ENCODE results near the gene FERMT3.

DNA sequence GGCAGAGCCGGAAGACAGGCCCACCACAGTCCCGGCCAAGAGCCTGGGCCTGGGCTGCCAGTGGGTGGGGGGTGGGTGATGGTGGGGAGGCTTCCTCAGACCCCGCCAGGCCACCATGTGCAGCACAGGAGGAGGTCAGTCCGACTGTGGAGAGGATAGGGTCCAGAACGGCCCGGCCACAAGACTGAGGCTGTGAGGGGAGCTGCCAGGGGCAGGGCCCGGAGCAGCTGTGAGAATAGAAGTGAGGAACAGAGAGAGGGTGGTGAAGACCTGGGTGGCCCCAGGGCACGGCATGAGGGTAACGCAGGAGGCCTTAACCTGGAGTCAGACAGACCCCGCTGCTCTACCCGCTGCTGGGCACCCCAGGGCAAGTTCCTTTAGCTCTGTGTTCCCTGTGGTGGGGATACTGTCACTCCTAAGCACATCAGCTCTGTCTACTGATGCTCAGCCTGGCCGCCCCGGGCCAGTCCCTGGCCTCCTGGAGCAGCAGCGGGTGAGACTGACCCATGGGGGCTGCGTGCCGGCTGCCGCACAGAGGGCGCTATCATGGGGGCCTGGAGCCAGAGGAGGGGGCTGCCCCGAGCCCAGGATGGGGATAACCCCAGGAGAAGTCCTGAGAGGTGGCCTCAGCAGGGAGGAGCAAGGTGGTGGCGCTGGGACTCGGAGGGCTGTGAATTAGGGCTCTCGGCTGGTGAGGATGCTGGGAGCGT, 1.7 kb downstream of the FERMT3 start:
- TF ChIP-seq POLR2A (IDR thresholded peaks at IDR 0.05) (no peak), EP300 (IDR thresholded peaks at IDR 0.05) (no peak)
- TF ChIP-seq, protein P1, sequence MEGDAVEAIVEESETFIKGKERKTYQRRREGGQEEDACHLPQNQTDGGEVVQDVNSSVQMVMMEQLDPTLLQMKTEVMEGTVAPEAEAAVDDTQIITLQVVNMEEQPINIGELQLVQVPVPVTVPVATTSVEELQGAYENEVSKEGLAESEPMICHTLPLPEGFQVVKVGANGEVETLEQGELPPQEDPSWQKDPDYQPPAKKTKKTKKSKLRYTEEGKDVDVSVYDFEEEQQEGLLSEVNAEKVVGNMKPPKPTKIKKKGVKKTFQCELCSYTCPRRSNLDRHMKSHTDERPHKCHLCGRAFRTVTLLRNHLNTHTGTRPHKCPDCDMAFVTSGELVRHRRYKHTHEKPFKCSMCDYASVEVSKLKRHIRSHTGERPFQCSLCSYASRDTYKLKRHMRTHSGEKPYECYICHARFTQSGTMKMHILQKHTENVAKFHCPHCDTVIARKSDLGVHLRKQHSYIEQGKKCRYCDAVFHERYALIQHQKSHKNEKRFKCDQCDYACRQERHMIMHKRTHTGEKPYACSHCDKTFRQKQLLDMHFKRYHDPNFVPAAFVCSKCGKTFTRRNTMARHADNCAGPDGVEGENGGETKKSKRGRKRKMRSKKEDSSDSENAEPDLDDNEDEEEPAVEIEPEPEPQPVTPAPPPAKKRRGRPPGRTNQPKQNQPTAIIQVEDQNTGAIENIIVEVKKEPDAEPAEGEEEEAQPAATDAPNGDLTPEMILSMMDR (IDR thresholded peaks at IDR 0.05) = no peak
